HCT116 (cell line): ENCODE measurements around the gene GABBR1. TPM values are rescaled to one million over a fixed set of nuclear protein-coding genes. Genes with fewer than 3 reads are reported as not detected.
A peak's percentile ranks its signal among the peaks of the same experiment; 100 is the strongest.

Experiments
- ATAC-seq: fragments of 200-7000 bp; cut with Tn5 transposase; 2 replicates; pipeline ENCODE4 v1.9.1; 2020; ENCODE audit warnings: mild to moderate bottlenecking, moderate library complexity
- BruUV-seq: library from RNA; stranded (reverse); fragments of 400-500 nt; replicated peaks from 2 replicates; lab custom pipeline; 2021; lab: Mats Ljungman, UMichigan
- CTCF ChIA-PET: fragments of 300-600 bp; sonication (Branson Sonifier 250); formaldehyde crosslinking; loops from one replicate; lab custom pipeline; 2021; ENCODE audit warnings: antibody characterized with exemption; lab: Charles Lee
- POLR2A ChIA-PET: fragments of 300-600, 350-600 bp; sonication (Branson Sonifier 250); formaldehyde crosslinking; loops from one replicate; lab custom pipeline; 2021; ENCODE audit warnings: antibody characterized with exemption; lab: Charles Lee
- RAD21 ChIA-PET, 2 experiments: fragments of 300-600 bp; sonication (Branson Sonifier 250); formaldehyde crosslinking; loops; one replicate each; lab custom pipeline; 2023; ENCODE audit warnings: low total read pairs in 2 of 2; ENCODE audit not compliant: uncharacterized antibody in 2 of 2, unreplicated experiment in 2 of 2, low non-redundant PET in 1 of 2; lab: Charles Lee
- DNase-seq: peaks from one replicate; pipeline ENCODE4 v3.0.0-alpha.2; 2010; ENCODE audit warnings: low read depth, low spot score
- H2AFZ ChIP-seq: fragments of 200-600 bp; shearing (Covaris generic), sonication (generic); 2 replicates; pipeline ENCODE4 v1.6.1; 2017; ENCODE audit warnings: low read depth, mixed run types, mixed read lengths, antibody characterized with exemption, low read length; ENCODE audit not compliant: poor library complexity, severe bottlenecking
- H3K27ac ChIP-seq: 2 replicates; pipeline ENCODE4 v1.5.1; 2012; ENCODE audit warnings: low read depth, low read length
- H3K27me3 ChIP-seq: fragments of 200-600 bp; sonication (generic); 2 replicates; pipeline ENCODE4 v1.6.1; 2016; ENCODE audit warnings: mixed run types, low read length, mixed read lengths; ENCODE audit not compliant: insufficient read depth
- H3K36me3 ChIP-seq, 2 experiments: fragments of 200-500 bp in 1 of 2; fragments of 200-600 bp in 1 of 2; sonication (Bioruptor generic) in 1 of 2; sonication (generic) in 1 of 2; 2 replicates each; pipeline versions ENCODE4 v1.5.1 to v1.6.1; 2014 to 2016; ENCODE audit warnings: low read length in 2 of 2, inconsistent platforms in 1 of 2, mixed read lengths in 1 of 2, mixed run types in 1 of 2; ENCODE audit not compliant: insufficient read depth in 2 of 2, control insufficient read depth in 1 of 2
- H3K4me1 ChIP-seq, 2 experiments: fragments of 200-600 bp in 1 of 2; sonication (generic) in 1 of 2; 2 replicates each; pipeline versions ENCODE4 v1.5.1 to v1.6.1; 2012 to 2017; ENCODE audit warnings: low read length in 2 of 2, inconsistent platforms in 1 of 2, mild to moderate bottlenecking in 1 of 2, mixed read lengths in 1 of 2, mixed run types in 1 of 2, moderate library complexity in 1 of 2; ENCODE audit not compliant: insufficient read depth in 2 of 2, control insufficient read depth in 1 of 2
- H3K4me2 ChIP-seq: fragments of 200-600 bp; sonication (generic); 2 replicates; pipeline ENCODE4 v1.6.1; 2017; ENCODE audit warnings: mixed run types, low read length, mixed read lengths
- H3K4me3 ChIP-seq, 2 experiments: fragments of 200-600 bp in 1 of 2; sonication (generic) in 1 of 2; replicated peaks in 1 of 2; 2 replicates each; pipeline ENCODE4 v1.5.1; 2011 to 2016; ENCODE audit warnings: low read length in 2 of 2, control low read depth in 1 of 2, low read depth in 1 of 2, mild to moderate bottlenecking in 1 of 2, mixed read lengths in 1 of 2, mixed run types in 1 of 2
- H3K79me2 ChIP-seq: fragments of 200-600 bp; sonication (generic); 2 replicates; pipeline ENCODE4 v1.6.1; 2017; ENCODE audit warnings: mild to moderate bottlenecking, mixed run types, low read length, moderate library complexity, mixed read lengths; ENCODE audit not compliant: insufficient read depth
- H3K9ac ChIP-seq: fragments of 200-600 bp; sonication (generic); 2 replicates; pipeline ENCODE4 v1.6.1; 2016; ENCODE audit warnings: low read length, mixed read lengths
- H3K9me2 ChIP-seq: fragments of 200-600 bp; sonication (generic), shearing (Covaris generic); 2 replicates; pipeline ENCODE4 v1.6.1; 2017; ENCODE audit warnings: mixed run types, mild to moderate bottlenecking, moderate library complexity; ENCODE audit not compliant: insufficient read depth
- H3K9me3 ChIP-seq, 2 experiments: fragments of 200-500 bp in 1 of 2; fragments of 200-600 bp in 1 of 2; sonication (Bioruptor generic) in 1 of 2; sonication (generic) in 1 of 2; 2 replicates each; pipeline ENCODE4 v1.6.1; 2014 to 2017; ENCODE audit warnings: low read length in 2 of 2, mixed read lengths in 2 of 2, inconsistent platforms in 1 of 2, low read depth in 1 of 2, mild to moderate bottlenecking in 1 of 2, mixed run types in 1 of 2, moderate library complexity in 1 of 2; ENCODE audit not compliant: control insufficient read depth in 1 of 2, insufficient read depth in 1 of 2
- H4K20me1 ChIP-seq: fragments of 200-600 bp; sonication (generic), shearing (Covaris generic); 2 replicates; pipeline ENCODE4 v1.6.1; 2017; ENCODE audit warnings: mixed run types, mild to moderate bottlenecking, moderate library complexity; ENCODE audit not compliant: insufficient read depth
- EGR1 ChIP-seq: IDR thresholded peaks from 2 replicates; pipeline ENCODE4 v1.6.1; 2012; ENCODE audit warnings: low read depth
- JUND ChIP-seq: IDR thresholded peaks from 2 replicates; pipeline ENCODE4 v1.6.1; 2012
- RAD21 ChIP-seq: IDR thresholded peaks from 2 replicates; pipeline ENCODE4 v1.6.1; 2012; ENCODE audit warnings: low read depth, mild to moderate bottlenecking
- SP1 ChIP-seq: IDR thresholded peaks from 2 replicates; pipeline ENCODE4 v1.6.1; 2012; ENCODE audit warnings: low read depth
- ZFX ChIP-seq: fragments of 450-650 bp; IDR thresholded peaks from 2 replicates; pipeline ENCODE4 v1.6.1; 2017
- intact Hi-C: fragments of 100-400 bp; cut with micrococcal nuclease; formaldehyde crosslinking; loops from 2 replicates; pipeline ENCODE4 v1.10.0; 2022
- total RNA-seq: library from RNA; stranded (reverse); gene quantifications from one replicate; pipeline ENCODE4 v1.2.1, GENCODE V29; 2021; ENCODE audit not compliant: unreplicated experiment
- TF ChIP-seq, protein P1 (sequence below), 3 experiments: fragments of 200-600 bp in 1 of 3; sonication (generic) in 1 of 3; IDR thresholded peaks in 2 of 3; conservative IDR thresholded peaks in 1 of 3; 2 replicates each; pipeline ENCODE4 v1.5.1; 2012 to 2017; ENCODE audit warnings: low read depth in 2 of 3, low read length in 2 of 3, antibody characterized with exemption in 1 of 3, borderline replicate concordance in 1 of 3, control low read depth in 1 of 3, mild to moderate bottlenecking in 1 of 3, mixed read lengths in 1 of 3, mixed run types in 1 of 3, moderate library complexity in 1 of 3; ENCODE audit not compliant: insufficient read depth in 1 of 3

Gene GABBR1
- total RNA-seq, 1 experiment from 2014 or later: 43.4 TPM

DNA sequence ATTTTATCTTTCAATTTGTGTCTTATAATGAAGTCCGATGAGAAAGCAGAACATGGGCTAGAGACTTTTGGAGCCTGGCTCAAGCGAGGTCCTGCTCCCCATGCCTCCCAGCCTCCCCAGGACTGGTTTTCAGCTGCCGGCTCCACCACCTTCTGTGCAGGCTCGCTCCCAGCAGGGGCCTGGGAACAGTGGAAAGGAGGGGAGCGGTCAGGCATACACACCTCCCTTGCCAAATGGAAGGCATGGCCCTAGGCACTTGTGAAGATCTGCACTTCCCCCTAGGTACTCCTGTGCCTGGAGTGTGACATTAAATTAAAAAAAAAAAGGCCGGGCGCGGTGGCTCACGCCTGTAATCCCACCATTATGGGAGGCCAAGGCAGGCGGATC, 19.2 kb upstream of the GABBR1 start:
- Histone ChIP-seq H3K27ac (no peak overlapping the region), H3K27me3 (no peaks in the 10 kb centered on the region), H3K79me2 (no peaks in the 10 kb centered on the region), H3K9me2 (no peaks in the 10 kb centered on the region), H3K36me3 (no peaks in the 10 kb centered on the region), H3K9ac (no peak overlapping the region), H3K4me1 (peaks cover 6 to 15% of the 10 kb centered on the region in 2 experiments; a peak in 3 of 4 replicates), H4K20me1 (no peaks in the 10 kb centered on the region), H3K9me3 (no peaks in the 10 kb centered on the region), H3K4me2 (no peak overlapping the region), H2AFZ (peak overlapping the region; percentile 96), H3K4me3 (no peak overlapping the region)
- intact Hi-C loops: loop anchor here (5.0 kb wide), 1 partner anchor 275 kb away; the partner anchor contains the start of gene OR12D3
- TF ChIP-seq RAD21 (no peak), JUND (no peak), ZFX (no peak)
- POLR2A ChIA-PET: no interaction called here
- CTCF ChIA-PET: interaction anchor here (0.6 to 3.5 kb wide), 6 partner anchors 12 to 754 kb away, joined by 3 to 70 read pairs (median 12); partner anchors contain the start of gene OR12D3
- DNase-seq: no peak
- RAD21 ChIA-PET: no interaction called here
- BruUV-seq: no TSS peak
- no peak for ATAC-seq

DNA sequence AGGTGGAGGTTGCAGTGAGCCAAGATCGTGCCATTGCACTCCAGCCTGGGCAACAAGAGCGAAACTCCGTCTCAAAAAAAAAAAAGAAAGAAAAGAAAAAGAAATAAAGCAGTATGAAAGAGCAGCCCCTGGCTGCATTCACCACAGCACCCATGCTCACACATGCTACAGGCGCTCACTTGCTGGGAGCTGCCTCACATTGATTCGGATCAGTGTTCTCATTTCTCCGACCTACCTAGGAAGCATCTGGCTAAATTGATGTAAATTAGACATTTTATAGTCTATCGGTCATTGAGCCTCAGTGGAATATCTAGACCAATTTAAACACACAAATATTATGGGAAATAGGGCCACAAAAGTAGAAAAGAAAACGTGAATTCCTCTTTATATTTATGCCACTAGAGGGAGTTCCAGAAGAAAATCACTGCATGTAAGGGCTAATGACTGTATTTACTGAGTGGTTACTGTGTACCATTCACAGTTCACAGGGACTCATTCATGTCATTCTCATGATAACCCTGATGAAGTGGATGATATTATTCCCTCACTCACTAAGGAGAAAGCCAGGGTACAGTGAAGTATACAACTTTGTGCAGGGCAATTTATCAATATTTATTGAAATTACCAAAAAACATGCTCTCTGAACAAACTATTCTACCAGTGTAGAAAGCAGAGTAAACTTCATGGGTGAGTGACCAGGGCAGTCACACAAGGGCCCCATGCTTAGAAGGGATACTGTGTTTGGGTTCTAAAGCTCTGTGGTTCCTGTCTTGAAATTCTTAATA, 18.6 kb upstream of the GABBR1 start:
- TF ChIP-seq RAD21 (peak; percentile 27), EGR1 (no peak), SP1 (no peak)
- TF ChIP-seq, protein P1, sequence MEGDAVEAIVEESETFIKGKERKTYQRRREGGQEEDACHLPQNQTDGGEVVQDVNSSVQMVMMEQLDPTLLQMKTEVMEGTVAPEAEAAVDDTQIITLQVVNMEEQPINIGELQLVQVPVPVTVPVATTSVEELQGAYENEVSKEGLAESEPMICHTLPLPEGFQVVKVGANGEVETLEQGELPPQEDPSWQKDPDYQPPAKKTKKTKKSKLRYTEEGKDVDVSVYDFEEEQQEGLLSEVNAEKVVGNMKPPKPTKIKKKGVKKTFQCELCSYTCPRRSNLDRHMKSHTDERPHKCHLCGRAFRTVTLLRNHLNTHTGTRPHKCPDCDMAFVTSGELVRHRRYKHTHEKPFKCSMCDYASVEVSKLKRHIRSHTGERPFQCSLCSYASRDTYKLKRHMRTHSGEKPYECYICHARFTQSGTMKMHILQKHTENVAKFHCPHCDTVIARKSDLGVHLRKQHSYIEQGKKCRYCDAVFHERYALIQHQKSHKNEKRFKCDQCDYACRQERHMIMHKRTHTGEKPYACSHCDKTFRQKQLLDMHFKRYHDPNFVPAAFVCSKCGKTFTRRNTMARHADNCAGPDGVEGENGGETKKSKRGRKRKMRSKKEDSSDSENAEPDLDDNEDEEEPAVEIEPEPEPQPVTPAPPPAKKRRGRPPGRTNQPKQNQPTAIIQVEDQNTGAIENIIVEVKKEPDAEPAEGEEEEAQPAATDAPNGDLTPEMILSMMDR (IDR thresholded peaks at IDR 0.05 in 2 of 3, conservative IDR thresholded peaks at IDR 0.05 in 1 of 3; ENCODE audit: borderline replicate concordance in 1 of 3, insufficient read depth in 1 of 3, low read depth in 2 of 3, low read length in 2 of 3): peak; percentile 53 to 73 (median 60)
- ATAC-seq: 0 out of 2 replicates have a peak, but pooled peaks have one; percentile 18
- intact Hi-C loops: loop anchor here (5.0 kb wide), 1 partner anchor 274 kb away; the partner anchor contains the start of gene OR12D3
- H3K27ac ChIP-seq: no peak overlapping the region
- H3K9ac ChIP-seq: no peak overlapping the region
- DNase-seq: peak; percentile 38
- H4K20me1 ChIP-seq: no peaks in the 10 kb centered on the region
- BruUV-seq: no TSS peak
- no peak overlapping the region for H3K4me2 ChIP-seq
- no peaks in the 10 kb centered on the region for H3K36me3 ChIP-seq
- H3K27me3 ChIP-seq: no peaks in the 10 kb centered on the region
- CTCF ChIA-PET: interaction anchor here (1.4 to 5.1 kb wide), 7 partner anchors 9 to 47 kb away, joined by 4 to 96 read pairs (median 21); no protein-coding TSS in a partner anchor
- H3K79me2 ChIP-seq: no peaks in the 10 kb centered on the region
- RAD21 ChIA-PET: no interaction called here
- peaks cover 6 to 15% of the 10 kb centered on the region in 2 experiments; a peak in 3 of 4 replicates for H3K4me1 ChIP-seq
- no peaks in the 10 kb centered on the region for H3K9me2 ChIP-seq
- H3K9me3 ChIP-seq: no peaks in the 10 kb centered on the region
- POLR2A ChIA-PET: no interaction called here
- H2AFZ ChIP-seq: peak overlapping the region; percentile 96
- no peak overlapping the region for H3K4me3 ChIP-seq
